ENCODE measurements around the gene WWOX. TPM values are rescaled to one million over a fixed set of nuclear protein-coding genes. Genes with fewer than 3 reads are reported as not detected.

The WWOX gene
- total RNA-seq, 1 experiment from 2014 or later, result 28.3 TPM

GRCh38 chr16:78289844-78290277 is 190.4 kb downstream of the WWOX start:
- H2AFZ ChIP-seq (ENCODE audit: low read length), result no peak overlapping the region
- no TSS peak for BruUV-seq (replicated peaks)
- H3K79me2 ChIP-seq (ENCODE audit: low read length), result no peaks in the 10 kb centered on the region
- intact Hi-C loops (cut with micrococcal nuclease), result no loop called here
- H3K4me2 ChIP-seq (ENCODE audit: low read length), result no peak overlapping the region
- no peaks in the 10 kb centered on the region for H3K36me3 ChIP-seq (ENCODE audit: low read depth, low read length)
- TF ChIP-seq CTCF (conservative IDR thresholded peaks at IDR 0.05; ENCODE audit: low read depth, low read length) (no peak), EZH2 (IDR thresholded peaks at IDR 0.05; ENCODE audit: low read length, unreplicated experiment) (no peak), EZH2phosphoT487 (IDR thresholded peaks at IDR 0.05; ENCODE audit: borderline replicate concordance, low read length) (no peak)
- H3K4me3 ChIP-seq (ENCODE audit: low read length), result no peak overlapping the region
- ATAC-seq (no peak), DNase-seq (no peak)
- no peaks in the 10 kb centered on the region for H3K27me3 ChIP-seq (ENCODE audit: low read length)
- H3K9me3 ChIP-seq (ENCODE audit: low read length), result no peaks in the 10 kb centered on the region
- H4K20me1 ChIP-seq (ENCODE audit: low read length), result no peaks in the 10 kb centered on the region
- no peaks in the 10 kb centered on the region for H3K9me2 ChIP-seq (replicated peaks; ENCODE audit: low read length)
- H3K4me1 ChIP-seq (ENCODE audit: insufficient read depth, low read length), result no peaks in the 10 kb centered on the region
- H3F3A ChIP-seq (ENCODE audit: low read length, unreplicated experiment), result no peaks in the 10 kb centered on the region
- POLR2A ChIA-PET (ENCODE audit: unreplicated experiment), result no interaction called here
- H3K27ac ChIP-seq (ENCODE audit: low read length), result no peak overlapping the region
- CTCF ChIA-PET, result no interaction called here
- H3K9ac ChIP-seq (ENCODE audit: low read length), result no peak overlapping the region

- Histone ChIP-seq H3K9ac (ENCODE audit: low read length) (no peak overlapping the region), H3K79me2 (ENCODE audit: low read length) (no peaks in the 10 kb centered on the region), H3F3A (ENCODE audit: low read length, unreplicated experiment) (no peaks in the 10 kb centered on the region), H4K20me1 (ENCODE audit: low read length) (no peaks in the 10 kb centered on the region), H3K36me3 (ENCODE audit: low read depth, low read length) (no peaks in the 10 kb centered on the region), H3K9me3 (ENCODE audit: low read length) (no peaks in the 10 kb centered on the region), H2AFZ (ENCODE audit: low read length) (no peak overlapping the region), H3K4me1 (ENCODE audit: insufficient read depth, low read length) (no peaks in the 10 kb centered on the region), H3K9me2 (replicated peaks; ENCODE audit: low read length) (no peaks in the 10 kb centered on the region), H3K4me3 (ENCODE audit: low read length) (no peak overlapping the region), H3K27ac (ENCODE audit: low read length) (no peak overlapping the region), H3K27me3 (ENCODE audit: low read length) (no peaks in the 10 kb centered on the region), H3K4me2 (ENCODE audit: low read length) (no peak overlapping the region)
- no peak for TF ChIP-seq CTCF (conservative IDR thresholded peaks at IDR 0.05; ENCODE audit: low read depth, low read length)
- TF ChIP-seq EZH2 (IDR thresholded peaks at IDR 0.05; ENCODE audit: low read length, unreplicated experiment), result no peak
- no peak for TF ChIP-seq EZH2phosphoT487 (IDR thresholded peaks at IDR 0.05; ENCODE audit: borderline replicate concordance, low read length)
- intact Hi-C loops (cut with micrococcal nuclease), result no loop called here
- no TSS peak for BruUV-seq (replicated peaks)
- CTCF ChIA-PET, result no interaction called here
- POLR2A ChIA-PET (ENCODE audit: unreplicated experiment), result no interaction called here
- ATAC-seq (no peak), DNase-seq (no peak)
These were observed 190.9 kb downstream of the WWOX start for GRCh38 chr16:78290395-78290794.

- no TSS peak for BruUV-seq (replicated peaks)
- ATAC-seq (no peak), DNase-seq (no peak)
- H2AFZ ChIP-seq (ENCODE audit: low read length), result no peak overlapping the region
- ChIA-PET POLR2A (ENCODE audit: unreplicated experiment) (no interaction called here), CTCF (no interaction called here)
- H3K4me3 ChIP-seq (ENCODE audit: low read length), result no peak overlapping the region
- no peaks in the 10 kb centered on the region for H4K20me1 ChIP-seq (ENCODE audit: low read length)
- intact Hi-C loops (cut with micrococcal nuclease), result no loop called here
- no peaks in the 10 kb centered on the region for H3F3A ChIP-seq (ENCODE audit: low read length, unreplicated experiment)
- no peaks in the 10 kb centered on the region for H3K36me3 ChIP-seq (ENCODE audit: low read depth, low read length)
- no peak overlapping the region for H3K4me2 ChIP-seq (ENCODE audit: low read length)
- no peak overlapping the region for H3K27ac ChIP-seq (ENCODE audit: low read length)
- H3K9ac ChIP-seq (ENCODE audit: low read length), result no peak overlapping the region
- no peaks in the 10 kb centered on the region for H3K9me2 ChIP-seq (replicated peaks; ENCODE audit: low read length)
- H3K4me1 ChIP-seq (ENCODE audit: insufficient read depth, low read length), result no peaks in the 10 kb centered on the region
- H3K9me3 ChIP-seq (ENCODE audit: low read length), result no peaks in the 10 kb centered on the region
- H3K79me2 ChIP-seq (ENCODE audit: low read length), result no peaks in the 10 kb centered on the region
- no peak for TF ChIP-seq EZH2phosphoT487 (IDR thresholded peaks at IDR 0.05; ENCODE audit: borderline replicate concordance, low read length)
- TF ChIP-seq CTCF (conservative IDR thresholded peaks at IDR 0.05; ENCODE audit: low read depth, low read length), result no peak
- TF ChIP-seq EZH2 (IDR thresholded peaks at IDR 0.05; ENCODE audit: low read length, unreplicated experiment), result no peak
- no peaks in the 10 kb centered on the region for H3K27me3 ChIP-seq (ENCODE audit: low read length)
These were observed 191.6 kb downstream of the WWOX start for GRCh38 chr16:78290872-78291591.
